Left lung (tissue), 10 donors: Measurements from ENCODE around the gene SPATA13. TPM values are rescaled to one million over a fixed set of nuclear protein-coding genes. Genes with fewer than 3 reads are reported as not detected.

Experiments used
- ATAC-seq: fragments of 200-7000 bp; cut with Tn5 transposase; one replicate; pipeline ENCODE4 v1.9.1; 2020; ENCODE audit warnings: moderate library complexity
- DNase-seq, 4 donors: peaks; one replicate each; pipeline ENCODE4 v3.0.0-alpha.2; 2013 to 2020
- H3K27ac ChIP-seq, 2 donors: fragments of 200-600 bp; sonication (generic) in 1 of 2; one replicate each; pipeline versions ENCODE4 v1.5.0 to v1.8.0; 2020 to 2021
- H3K27me3 ChIP-seq, 2 donors: fragments of 200-600 bp; sonication (generic) in 1 of 2; one replicate each; pipeline versions ENCODE4 v1.5.0 to v1.8.0; 2020 to 2021
- H3K36me3 ChIP-seq, 2 donors: fragments of 200-600 bp; sonication (generic) in 1 of 2; one replicate each; pipeline versions ENCODE4 v1.5.0 to v1.8.0; 2020 to 2021
- H3K4me1 ChIP-seq, 2 donors: fragments of 200-600 bp; one replicate each; pipeline ENCODE4 v1.8.0; 2021
- H3K4me3 ChIP-seq, 2 donors: fragments of 200-600 bp; sonication (generic) in 1 of 2; one replicate each; pipeline versions ENCODE4 v1.5.0 to v1.8.0; 2020 to 2021; ENCODE audit warnings: mild to moderate bottlenecking in 1 of 2
- H3K9me3 ChIP-seq, 2 donors: fragments of 200-600 bp; sonication (generic) in 1 of 2; one replicate each; pipeline versions ENCODE4 v1.5.0 to v1.8.0; 2020 to 2021
- CTCF ChIP-seq, 2 donors: fragments of 200-600 bp; sonication (generic) in 1 of 2; IDR thresholded peaks; one replicate each; pipeline versions ENCODE4 v1.5.0 to v1.8.0; 2021; ENCODE audit warnings: antibody characterized with exemption in 2 of 2
- intact Hi-C, 2 donors: fragments of 100-400 bp; cut with DNase I; formaldehyde crosslinking; loops; one replicate each; pipeline versions ENCODE4 v1.11.2 to v1.14.2; 2022
- polyA plus RNA-seq, 6 donors: library from polyadenylated mRNA; unstranded; fragments of 120-200 nt; gene quantifications; one replicate each; pipeline ENCODE4 v1.2.1, GENCODE V29; 2013; ENCODE audit not compliant: insufficient read length in 6 of 6
- total RNA-seq, 2 donors: library from RNA; stranded (reverse); fragmentation: NEBNext Ultra II Directional; extraction: Animal tissue kit (Norgen Biotek cat#: 25700); gene quantifications; one replicate each; pipeline ENCODE4 v1.2.1, GENCODE V29; 2021
- donor health status: DM: no; HTN: yes; CAD: no.
- donor health status: DM: no; HTN: no; CAD: no.

SPATA13 gene
- total and polyA plus RNA-seq, 8 donors, result 11.4 to 31.4 (median 14.7) TPM

- H3K4me1 ChIP-seq, result peaks cover 0 to 4% of the 10 kb centered on the region in 2 donors
- no peak overlapping the region for H3K4me3 ChIP-seq
- H3K27me3 ChIP-seq, result no peaks in the 10 kb centered on the region
- no peak for ATAC-seq
- TF ChIP-seq CTCF (IDR thresholded peaks at IDR 0.05), result no peak
- no peaks in the 10 kb centered on the region for H3K9me3 ChIP-seq
- no peak for DNase-seq
- H3K36me3 ChIP-seq, result no peaks in the 10 kb centered on the region
- intact Hi-C loops, result no loop called here
- H3K27ac ChIP-seq, result no peak overlapping the region
These were observed 23.8 kb downstream of the SPATA13 start for GRCh38 chr13:24184265-24184841.

- no peak overlapping the region for H3K27ac ChIP-seq
- ATAC-seq, result no peak
- intact Hi-C loops, result no loop called here
These were observed 24.4 kb downstream of the SPATA13 start for GRCh38 chr13:24184882-24185281.

GRCh38 chr13:24185591-24186232, 25.2 kb downstream of the SPATA13 start:
- ATAC-seq (no peak), DNase-seq (no peak)
- no peaks in the 10 kb centered on the region for H3K4me1 ChIP-seq
- H3K27ac ChIP-seq, result no peak overlapping the region
- no peaks in the 10 kb centered on the region for H3K9me3 ChIP-seq
- no peak overlapping the region for H3K4me3 ChIP-seq
- intact Hi-C loops, result no loop called here
- H3K36me3 ChIP-seq, result no peaks in the 10 kb centered on the region
- H3K27me3 ChIP-seq, result no peaks in the 10 kb centered on the region
- no peak for TF ChIP-seq CTCF (IDR thresholded peaks at IDR 0.05)

More at GRCh38 chr13:24184882-24185281, 24.4 kb downstream of the SPATA13 start:
- H3K4me1 ChIP-seq, result no peaks in the 10 kb centered on the region
- DNase-seq, result no peak
- H3K9me3 ChIP-seq, result no peaks in the 10 kb centered on the region
- H3K4me3 ChIP-seq, result no peak overlapping the region
- no peak for TF ChIP-seq CTCF (IDR thresholded peaks at IDR 0.05)
- H3K36me3 ChIP-seq, result no peaks in the 10 kb centered on the region
- H3K27me3 ChIP-seq, result no peaks in the 10 kb centered on the region

GRCh38 chr13:24187185-24187584, 26.7 kb downstream of the SPATA13 start:
- DNase-seq, result no peak
- ATAC-seq, result no peak
- no peak overlapping the region for H3K4me3 ChIP-seq

More at GRCh38 chr13:24187185-24187584, 26.7 kb downstream of the SPATA13 start:
- H3K36me3 ChIP-seq, result no peaks in the 10 kb centered on the region
- no peaks in the 10 kb centered on the region for H3K9me3 ChIP-seq
- no peaks in the 10 kb centered on the region for H3K27me3 ChIP-seq
- TF ChIP-seq CTCF (IDR thresholded peaks at IDR 0.05), result no peak
- no peaks in the 10 kb centered on the region for H3K4me1 ChIP-seq
- no peak overlapping the region for H3K27ac ChIP-seq
- intact Hi-C loops, result no loop called here
